ENCODE results near the gene TP53.

Gene TP53

DNA sequence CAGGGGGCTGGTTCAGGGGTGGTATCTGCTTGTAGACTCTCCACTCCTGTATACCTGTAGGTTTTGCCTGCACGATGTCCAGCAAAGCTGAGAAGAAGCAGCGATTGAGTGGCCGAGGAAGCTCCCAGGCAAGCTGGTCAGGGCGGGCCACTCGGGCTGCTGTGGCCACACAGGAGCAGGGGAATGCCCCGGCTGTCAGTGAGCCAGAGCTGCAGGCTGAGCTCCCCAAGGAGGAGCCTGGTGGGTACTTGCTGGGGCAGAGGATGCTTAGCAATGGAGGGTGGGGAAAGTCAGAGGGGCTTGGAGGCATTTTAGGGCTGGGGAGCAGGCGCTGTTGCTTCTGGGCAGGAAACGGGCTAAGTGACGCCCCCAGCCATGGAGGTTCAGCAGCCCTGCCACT, 32.4 kb upstream of the TP53 start:
- TF ChIP-seq, protein P1, sequence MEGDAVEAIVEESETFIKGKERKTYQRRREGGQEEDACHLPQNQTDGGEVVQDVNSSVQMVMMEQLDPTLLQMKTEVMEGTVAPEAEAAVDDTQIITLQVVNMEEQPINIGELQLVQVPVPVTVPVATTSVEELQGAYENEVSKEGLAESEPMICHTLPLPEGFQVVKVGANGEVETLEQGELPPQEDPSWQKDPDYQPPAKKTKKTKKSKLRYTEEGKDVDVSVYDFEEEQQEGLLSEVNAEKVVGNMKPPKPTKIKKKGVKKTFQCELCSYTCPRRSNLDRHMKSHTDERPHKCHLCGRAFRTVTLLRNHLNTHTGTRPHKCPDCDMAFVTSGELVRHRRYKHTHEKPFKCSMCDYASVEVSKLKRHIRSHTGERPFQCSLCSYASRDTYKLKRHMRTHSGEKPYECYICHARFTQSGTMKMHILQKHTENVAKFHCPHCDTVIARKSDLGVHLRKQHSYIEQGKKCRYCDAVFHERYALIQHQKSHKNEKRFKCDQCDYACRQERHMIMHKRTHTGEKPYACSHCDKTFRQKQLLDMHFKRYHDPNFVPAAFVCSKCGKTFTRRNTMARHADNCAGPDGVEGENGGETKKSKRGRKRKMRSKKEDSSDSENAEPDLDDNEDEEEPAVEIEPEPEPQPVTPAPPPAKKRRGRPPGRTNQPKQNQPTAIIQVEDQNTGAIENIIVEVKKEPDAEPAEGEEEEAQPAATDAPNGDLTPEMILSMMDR (IDR thresholded peaks at IDR 0.05; ENCODE audit: control insufficient read depth, extremely low read depth, insufficient read depth): no peak
- no peak for DNase-seq (ENCODE audit: low read depth)
- no peak overlapping the region for H3K4me3 ChIP-seq (ENCODE audit: low read depth, low read length)

DNA sequence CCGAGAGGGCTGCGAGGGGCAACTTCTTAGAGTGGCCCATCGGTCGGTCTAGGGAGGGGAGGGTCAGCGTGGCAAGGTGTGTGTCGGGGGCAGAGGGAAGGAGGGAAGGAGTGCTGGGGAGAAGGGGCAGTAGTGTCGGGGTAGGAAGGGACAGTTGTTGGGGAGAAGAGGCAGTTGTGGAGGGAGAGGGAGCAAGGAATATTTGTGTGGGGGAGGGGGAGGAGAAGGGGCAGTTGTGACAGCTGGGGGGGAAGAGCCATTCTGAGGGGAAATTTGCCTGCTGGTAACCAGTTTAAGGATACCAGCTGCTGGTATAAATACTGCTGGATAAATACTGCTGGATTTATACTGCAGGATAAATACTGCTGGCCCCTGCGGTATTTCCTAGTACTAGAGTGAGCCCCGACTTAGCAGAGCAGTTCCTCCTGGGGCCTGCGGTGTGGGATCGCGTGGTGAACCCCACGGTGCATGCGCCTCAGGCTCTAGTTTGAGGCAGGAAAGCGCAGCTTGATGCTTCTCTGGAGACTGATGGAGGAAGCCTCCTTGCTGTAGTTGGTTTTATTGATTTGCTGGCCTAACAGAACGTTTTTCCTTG, 30.6 kb upstream of the TP53 start:
- TF ChIP-seq, protein P1 (IDR thresholded peaks at IDR 0.05; ENCODE audit: control insufficient read depth, extremely low read depth, insufficient read depth): no peak
- no peak for DNase-seq (ENCODE audit: low read depth)
- H3K4me3 ChIP-seq (ENCODE audit: low read depth, low read length): peak overlapping the region; percentile 59

DNA sequence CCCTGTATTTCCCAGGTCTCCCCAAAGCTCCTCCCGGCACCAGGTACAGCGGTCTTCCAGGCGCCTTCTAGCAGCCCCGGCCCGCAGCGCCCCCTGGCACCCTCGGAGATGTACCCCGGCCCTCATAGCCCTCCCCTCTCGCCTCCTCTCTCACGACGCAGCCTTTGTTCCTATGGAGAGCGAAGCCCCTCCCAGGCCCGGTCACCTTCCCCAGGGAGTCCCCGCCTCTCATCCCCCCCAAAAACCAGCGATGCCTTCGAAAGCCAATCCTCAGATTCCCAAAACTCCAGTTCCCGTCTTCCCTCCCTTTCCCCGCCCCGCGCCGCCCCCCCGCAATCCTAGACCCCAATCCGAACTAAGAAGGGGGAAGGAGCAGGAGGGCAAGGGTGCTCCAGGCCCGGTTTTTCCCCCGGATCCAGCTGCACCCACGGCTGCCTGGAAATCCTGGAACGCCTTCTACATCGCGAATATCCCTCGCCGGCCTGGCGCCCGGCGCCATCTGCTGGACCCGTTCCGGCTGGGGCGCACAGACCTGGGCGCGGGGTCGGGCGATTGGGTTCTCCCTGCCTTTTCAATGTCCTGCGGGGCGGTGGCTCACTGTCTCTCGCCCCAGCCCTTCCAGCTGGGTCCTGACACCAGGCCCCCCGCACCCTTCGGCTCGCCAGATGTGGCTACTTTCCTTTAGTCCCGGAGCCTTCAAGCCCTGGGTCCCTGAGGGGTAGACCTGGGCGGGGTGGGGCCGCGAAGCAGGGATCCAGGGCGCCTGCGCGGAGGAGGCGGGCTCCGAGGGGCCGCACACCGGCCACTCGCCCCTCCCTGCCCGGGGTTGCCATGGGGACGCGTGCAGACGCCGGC, 29.8 kb upstream of the TP53 start, which contains the start of gene DNAH2:
Gene DNAH2 (plus strand): TSS at position 844 of the 855 bp plus-strand sequence. CDS start 1,991 bp downstream, outside the sequence.
- peak; percentile 54 for DNase-seq (ENCODE audit: low read depth)
- H3K4me3 ChIP-seq (ENCODE audit: low read depth, low read length): peak within 1 kb of the TSS; percentile 59
- TF ChIP-seq, protein P1 (IDR thresholded peaks at IDR 0.05; ENCODE audit: control insufficient read depth, extremely low read depth, insufficient read depth): peak; percentile 69

DNA sequence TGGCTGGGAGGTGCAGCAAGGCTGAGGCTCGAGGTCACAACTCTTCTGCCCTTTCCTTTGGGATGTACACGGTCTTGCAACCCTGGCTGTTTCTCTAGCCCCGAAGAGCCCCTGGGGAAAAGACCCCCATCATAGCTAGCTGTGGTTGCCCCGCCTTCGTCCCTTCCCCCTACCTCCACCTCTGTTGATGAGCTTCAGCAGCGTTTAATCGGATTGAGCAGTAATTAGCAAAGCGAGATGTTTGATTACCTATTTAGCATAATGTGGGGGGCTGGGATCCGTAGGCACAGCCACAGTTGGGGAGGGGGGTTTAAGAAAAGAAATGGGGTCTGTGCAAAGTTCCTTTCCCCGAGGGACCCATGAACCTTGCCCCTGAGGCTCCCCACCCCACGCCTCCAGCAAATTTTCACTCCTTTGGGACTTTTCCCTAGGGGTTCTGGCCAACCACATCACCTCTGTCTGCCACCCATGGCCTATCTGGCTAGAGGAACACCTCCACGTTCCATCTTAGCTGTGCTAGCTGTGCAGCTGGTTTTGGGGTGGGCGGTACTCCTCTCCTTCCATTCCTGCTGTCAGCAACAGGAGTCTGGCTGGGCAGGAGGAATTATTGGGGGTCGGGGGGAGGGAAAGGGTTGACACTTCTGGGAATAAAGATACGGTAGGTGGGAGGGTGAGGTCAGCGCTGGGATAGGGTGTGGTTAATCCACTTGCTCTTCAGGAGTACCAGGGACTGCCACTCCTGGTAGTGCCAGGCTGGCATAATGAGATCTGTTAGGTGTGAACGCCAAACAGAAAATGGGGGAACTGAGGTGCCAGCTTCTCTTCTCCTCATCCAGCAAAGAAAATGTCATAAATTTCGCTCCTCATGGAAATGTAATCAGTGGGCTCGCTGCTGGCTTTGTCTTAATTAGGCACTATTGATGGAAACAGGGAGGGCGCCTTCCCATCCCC, 28.9 kb upstream of the TP53 start:
- TF ChIP-seq, protein P1 (IDR thresholded peaks at IDR 0.05; ENCODE audit: control insufficient read depth, extremely low read depth, insufficient read depth): no peak

DNA sequence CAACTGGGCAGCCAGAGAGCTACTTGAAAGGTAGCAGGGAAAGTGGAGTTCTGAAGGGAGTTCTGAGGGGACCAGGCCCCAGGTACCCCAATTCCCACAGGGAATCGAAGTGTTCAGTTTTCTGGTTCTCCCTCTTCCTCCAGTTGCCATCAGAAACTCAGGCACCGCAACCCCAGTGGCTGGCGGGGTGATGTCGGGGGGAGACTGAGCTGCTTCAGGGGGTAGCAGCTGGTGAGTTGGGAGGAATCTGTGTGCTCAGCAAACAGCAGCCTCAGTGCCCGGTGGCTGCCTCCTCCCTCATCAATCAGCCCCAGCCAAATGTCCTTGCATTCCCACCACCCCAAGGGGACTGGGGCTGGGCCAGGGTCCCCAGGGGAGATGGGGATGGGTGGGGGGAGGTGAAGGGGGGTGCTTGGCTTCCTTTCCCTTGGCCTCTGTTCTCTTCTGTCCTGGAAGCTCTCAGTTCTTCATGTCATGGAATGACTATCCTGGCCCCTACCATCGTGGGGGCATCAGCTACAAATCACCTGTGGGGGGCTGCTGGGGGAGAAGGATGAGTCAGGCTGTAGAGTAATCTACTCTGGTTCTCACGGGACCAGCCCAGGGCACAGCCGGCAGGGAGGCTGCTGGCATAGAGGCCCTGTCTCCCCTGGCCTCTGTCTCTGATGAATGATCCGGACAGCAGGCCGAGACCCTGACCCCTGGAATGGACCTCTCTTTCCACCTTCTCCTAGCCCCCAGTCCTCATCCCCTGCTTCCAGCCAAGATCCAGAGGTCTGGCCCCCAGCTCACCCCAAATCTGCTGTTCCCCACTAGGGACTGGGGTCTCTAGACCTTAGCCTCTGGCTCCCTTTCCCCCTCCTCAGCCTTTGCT, 27.7 kb upstream of the TP53 start:
- no peak for DNase-seq (ENCODE audit: low read depth)
- no peak overlapping the region for H3K4me3 ChIP-seq (ENCODE audit: low read depth, low read length)
- TF ChIP-seq, protein P1 (IDR thresholded peaks at IDR 0.05; ENCODE audit: control insufficient read depth, extremely low read depth, insufficient read depth): no peak

More for the DNA sequence above, 28.9 kb upstream of the TP53 start:
- DNase-seq (ENCODE audit: low read depth): no peak
- H3K4me3 ChIP-seq (ENCODE audit: low read depth, low read length): peak overlapping the region; percentile 59

DNA sequence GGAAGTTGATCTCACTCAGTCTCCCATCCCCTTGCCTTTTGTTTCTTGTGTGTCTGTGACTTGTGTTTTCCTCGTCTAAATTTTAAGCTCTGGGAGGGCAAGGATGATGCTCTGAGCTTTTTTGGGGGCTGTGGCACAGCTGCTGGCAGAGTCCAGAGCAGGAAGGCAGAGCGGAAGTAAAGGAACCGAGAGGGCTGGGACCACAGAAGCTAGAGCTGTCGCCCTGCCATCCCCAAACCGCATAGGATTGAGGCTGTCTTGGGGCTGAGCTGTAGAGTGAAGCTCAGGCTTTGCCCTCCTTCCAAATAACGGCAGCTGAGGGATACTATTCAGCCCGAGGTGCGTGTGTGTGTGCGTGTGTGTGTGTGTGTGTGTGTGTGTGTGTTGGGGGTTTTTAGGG, 26.5 kb upstream of the TP53 start:
- H3K4me3 ChIP-seq (ENCODE audit: low read depth, low read length): no peak overlapping the region
- no peak for DNase-seq (ENCODE audit: low read depth)
- TF ChIP-seq, protein P1 (IDR thresholded peaks at IDR 0.05; ENCODE audit: control insufficient read depth, extremely low read depth, insufficient read depth): no peak

Measured in LNCaP clone FGC (cell line).